HG02840 (cell line): ENCODE data around the gene KIAA0825.
"Not testable (repeated sequence)": the region's sequence is repeated elsewhere in the genome, so short reads cannot be mapped to it uniquely, and the experiment has no call there.

Source experiments
- ATAC-seq: cut with Tn5 transposase; IDR thresholded peaks from one replicate; pipeline ENCODE4 v1.9.1; 2021; ENCODE audit warnings: mild to moderate bottlenecking, moderate library complexity, moderate number of reproducible peaks; ENCODE audit not compliant: unreplicated experiment, low FRiP score

The KIAA0825 gene

DNA sequence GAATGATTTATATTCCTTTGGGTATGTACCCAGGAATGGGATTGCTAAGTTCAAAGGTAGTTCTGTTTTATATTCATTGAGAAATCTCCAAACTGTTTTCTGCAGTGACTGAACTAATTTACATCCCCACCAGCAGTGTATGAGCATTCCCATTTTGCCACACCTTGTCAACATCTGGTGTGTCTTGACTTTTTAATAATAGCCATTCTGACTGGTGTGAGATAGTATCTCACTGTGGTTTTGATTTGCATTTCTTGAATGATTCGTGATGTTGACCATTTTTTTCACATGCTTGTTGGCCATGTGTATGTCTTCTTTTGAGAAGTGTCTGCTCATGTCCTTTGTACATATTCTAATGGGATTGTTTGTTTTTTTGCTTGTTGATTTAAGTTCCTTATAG is 421.5 kb downstream of the KIAA0825 start:
- no peak for ATAC-seq

DNA sequence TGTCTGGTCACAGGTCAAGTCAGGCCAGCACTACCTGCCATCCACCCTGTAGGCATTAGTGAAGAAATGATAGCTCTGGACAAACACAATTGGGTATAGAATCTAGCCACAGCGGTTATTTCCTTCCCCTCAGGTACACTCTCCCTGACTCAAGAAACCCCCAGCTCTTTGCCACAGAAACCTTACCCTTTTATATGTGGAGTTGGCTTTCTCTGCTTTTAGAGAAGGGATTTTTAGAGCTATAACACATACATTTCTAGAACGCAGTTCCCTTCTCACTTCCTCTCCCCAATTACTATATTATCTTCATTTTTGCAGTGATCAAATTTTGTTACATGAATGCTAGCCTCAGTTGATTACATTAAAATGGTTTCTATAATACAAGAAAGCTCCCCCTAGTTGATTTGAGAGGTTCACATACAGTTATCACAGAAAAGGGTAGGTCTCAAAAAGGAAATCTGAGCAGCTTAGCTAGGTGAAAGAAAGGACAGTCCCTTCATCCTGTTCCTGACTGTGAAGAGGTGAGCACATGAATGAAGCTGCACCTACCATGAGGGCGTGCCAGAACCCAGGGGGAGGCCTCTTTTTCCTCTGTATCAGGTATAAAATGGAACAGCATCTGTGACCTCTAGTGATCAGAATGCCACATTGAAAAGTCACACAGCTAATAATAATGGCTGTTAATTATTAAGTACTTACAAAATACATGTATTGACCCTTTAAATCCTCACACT is 425.6 kb downstream of the KIAA0825 start:
- ATAC-seq, result no peak

DNA sequence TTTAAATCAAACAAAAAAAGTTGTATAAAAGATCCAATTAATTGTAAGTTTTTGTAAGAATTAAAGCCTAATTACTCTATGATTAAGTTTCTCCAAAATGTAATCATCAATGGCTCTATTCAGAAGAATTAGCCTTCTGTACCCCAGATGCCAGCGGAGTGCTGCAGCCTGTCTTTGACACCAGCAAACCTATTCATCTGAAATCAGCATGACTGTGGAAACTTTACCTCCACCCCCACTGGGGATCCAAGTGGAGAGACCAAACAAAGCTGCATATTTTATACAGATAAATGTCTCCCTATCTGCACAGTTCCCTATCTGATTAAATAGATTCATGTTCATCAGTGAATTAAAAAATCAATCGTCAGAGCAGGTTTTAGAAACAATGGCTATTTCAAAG is 426.8 kb downstream of the KIAA0825 start:
- no peak for ATAC-seq

DNA sequence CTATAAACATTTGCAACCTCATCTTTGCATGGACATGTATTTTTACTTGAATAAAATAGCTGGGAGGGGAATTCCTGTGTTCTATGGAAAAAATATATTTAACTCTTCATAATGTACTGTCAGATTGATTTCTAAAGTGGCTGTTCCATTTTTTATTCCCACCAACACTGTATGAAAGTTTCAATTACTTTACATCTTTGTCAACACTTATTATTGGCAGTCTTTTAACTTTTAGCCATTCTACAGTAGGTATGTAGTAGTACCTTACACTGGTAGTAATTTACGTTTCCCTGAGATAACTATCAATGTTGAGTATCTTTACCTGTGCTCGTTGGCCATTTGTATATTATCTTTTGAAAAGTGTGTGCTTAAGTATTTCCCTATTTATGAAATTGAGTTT is 429.7 kb downstream of the KIAA0825 start:
- no peak for ATAC-seq

DNA sequence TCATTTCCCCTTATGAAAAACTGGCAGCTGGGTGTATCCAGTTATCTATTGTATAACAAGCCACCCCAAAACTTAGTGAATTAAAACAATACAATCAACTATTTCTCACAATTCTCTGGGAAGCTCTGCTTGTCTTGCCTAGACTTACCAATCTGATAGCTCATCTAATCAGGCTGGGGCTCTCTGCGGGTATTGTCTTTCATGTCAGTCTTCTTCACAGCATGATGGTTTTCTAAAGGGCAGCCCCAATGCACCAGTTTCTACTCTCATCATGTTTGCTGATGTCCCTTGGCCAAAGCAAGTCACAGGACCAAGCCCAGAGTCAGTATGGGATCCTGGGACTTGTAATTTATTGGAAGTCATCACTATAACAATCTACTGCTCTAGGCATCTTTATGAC is 433.5 kb downstream of the KIAA0825 start:
- ATAC-seq, result no peak

DNA sequence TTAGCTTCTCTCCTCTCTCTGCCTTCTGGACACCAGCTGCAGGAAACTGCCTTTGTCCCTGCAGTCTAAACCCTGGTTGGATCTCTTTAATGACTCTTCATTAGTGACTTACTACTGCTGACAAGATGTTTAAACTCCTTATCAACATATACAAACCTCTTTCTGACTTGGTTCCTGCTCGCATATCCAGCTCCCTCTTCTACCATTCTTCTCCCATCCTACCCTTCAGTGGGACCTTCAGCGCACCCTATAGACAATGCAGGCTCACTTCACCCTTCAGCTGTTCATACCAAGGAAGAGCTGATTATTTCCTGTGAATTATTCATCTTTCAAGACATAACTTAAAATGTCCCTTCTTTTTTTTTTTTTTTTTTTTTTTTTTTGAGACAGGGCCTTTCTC is 436.5 kb downstream of the KIAA0825 start:
- ATAC-seq, result no peak

DNA sequence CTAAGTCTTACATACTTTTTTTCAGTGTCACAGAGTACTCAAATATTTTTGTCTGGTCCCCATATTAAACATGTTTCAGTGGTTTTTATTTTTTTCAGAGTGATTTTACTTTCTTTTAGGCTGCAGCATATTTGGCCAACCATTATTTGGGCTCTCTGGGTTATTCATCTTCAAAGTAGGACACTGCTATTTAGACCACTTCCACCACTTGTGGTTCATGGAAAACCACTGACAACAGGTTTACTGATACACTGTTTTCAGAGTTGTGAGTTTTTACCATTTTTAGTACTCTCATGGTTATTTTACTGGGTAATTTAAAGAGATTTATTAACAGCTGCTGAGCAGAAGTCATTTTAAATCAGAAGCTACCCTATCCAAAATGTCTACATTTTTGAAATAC is 437.6 kb downstream of the KIAA0825 start:
- ATAC-seq, result no peak

DNA sequence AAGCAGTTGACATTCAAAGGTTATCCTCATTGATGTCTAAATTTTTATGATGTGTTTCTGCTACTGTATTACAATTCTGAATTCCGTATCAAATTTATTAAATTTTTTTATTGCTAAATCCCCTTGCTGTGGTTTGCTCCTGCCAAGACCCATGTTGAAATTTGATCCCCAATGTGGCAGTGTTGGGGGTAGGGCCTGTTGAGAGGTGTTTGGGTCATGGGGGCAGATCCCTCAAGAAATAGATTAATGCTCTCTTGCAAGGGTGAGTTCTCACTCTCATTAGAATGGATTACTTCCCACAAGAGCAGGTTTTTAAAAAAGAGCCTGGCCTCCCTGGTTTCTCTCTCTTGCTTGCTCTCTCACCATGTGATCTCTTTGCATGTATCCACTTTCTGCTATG is 442.5 kb downstream of the KIAA0825 start:
- no peak for ATAC-seq

DNA sequence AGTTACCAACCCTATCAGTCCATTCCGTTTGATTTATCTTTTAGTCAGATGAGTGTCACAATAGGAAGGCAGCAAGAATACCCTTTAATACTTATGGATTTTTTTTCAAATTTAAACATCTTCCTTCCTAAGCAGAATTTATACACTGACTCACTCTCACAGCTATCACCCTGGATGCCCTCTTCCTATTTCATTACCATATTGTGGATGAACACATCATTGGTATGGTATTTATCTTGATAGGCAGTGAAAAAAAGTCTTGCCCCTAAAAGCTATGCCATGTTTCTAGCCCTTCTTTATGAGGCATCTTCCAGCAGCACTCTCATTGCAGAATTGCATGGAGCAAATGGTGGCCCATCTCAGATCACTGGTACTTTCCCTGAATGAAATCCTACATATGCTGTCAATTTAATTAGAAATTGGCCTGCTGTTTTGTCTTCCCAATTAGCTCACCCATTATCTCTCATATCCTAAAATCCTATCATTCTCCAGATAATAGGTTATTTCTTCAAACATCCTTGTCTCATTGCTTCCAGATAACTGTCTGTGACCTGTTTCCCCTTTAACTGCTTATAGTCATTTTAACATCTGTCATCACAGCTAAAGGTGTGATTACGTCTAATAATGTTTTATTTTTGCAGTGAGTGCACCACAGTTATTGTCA is 443.5 kb downstream of the KIAA0825 start:
- ATAC-seq, result no peak

DNA sequence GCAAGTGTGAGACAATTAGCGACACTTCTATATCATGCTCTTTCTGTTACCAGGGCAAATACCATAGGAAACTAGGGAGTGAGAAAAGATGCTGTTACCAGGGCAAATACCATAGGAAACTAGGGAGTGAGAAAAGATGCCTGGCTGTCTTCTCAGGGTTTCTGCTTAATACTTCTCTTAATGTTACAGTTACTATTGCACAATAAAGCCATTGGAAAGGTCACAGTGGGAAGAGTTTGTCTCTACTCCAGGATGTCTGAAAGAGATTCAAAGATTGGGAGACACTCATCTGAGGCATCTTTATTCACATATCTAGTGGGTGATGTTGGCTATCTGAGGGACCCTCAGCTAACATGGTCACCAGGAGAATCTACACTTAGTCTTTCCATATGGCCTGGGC is 445.3 kb downstream of the KIAA0825 start:
- no peak for ATAC-seq

DNA sequence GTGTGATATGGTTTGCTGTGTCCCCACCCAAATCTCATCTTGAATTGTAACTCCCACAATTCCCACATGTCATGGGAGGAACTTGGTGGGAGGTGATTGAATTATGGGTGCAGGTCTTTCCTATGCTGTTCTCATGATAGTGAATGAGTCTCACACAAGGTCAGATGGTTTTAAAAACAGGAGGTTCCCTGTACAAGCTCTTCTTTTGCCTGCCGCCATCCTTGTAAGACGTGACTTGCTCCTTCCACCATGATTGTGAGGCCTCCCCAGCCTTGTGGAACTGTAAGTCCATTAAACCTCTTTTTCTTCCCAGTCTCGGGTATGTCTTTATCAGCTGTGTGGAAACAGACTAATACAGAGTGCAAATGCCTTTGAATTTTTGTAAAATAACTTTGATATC is 447.3 kb downstream of the KIAA0825 start:
- ATAC-seq, result not testable (repeated sequence)

DNA sequence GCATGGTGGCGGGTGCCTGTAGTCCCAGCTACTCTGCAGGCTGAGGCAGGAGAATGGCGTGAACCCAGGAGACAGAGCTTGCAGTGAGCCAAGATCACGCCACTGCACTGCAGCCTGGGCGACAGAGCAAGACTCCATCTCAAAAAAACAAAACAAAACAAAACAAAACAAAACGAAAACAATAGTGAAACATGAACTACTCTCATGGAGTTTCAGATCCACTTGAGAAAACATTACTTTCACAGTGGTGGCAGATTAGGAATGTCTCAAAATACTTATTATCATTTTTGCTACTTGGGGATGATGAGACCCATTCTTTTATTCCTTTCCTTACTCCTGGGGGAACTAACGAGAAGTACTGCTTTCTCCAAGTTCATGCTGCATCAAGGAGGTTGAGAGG is 448.2 kb downstream of the KIAA0825 start:
- ATAC-seq, result not testable (repeated sequence)

DNA sequence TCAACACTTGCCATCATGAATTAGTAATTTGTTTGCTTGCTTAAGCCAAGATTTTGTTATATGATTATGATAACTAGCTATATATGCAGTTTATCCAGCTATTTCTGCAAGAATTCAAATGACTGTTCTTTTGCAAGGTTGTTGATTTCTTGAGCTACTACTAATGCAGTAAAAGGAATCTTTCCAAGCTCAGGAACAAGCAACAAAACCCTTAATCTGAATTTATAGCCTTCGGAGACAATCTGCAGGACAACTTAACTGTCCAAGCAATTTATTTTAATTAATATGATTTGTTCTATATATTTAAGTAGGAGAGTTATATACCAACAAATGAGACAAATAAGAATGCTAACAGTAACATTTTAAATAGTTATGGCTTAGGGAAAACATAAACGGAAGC is 450.3 kb downstream of the KIAA0825 start:
- ATAC-seq, result no peak

DNA sequence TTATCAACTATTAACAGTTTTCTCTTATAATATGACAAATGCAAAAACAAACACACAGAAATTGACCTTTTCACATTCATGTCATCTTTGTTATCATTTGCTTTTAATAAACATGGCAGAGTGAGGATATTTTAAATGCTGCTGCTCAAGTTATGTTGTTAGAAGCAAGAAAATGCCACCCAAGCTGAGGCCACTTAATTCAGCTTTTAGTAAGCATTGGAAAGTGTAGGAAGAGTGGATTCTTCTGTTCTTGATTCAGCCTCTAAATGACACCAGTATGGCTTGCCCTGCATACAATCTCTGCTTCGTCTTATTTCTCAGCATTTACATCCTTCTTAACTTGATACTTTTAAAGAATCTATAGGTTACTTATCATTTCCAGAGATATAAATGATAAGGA is 456.6 kb downstream of the KIAA0825 start:
- ATAC-seq, result no peak

DNA sequence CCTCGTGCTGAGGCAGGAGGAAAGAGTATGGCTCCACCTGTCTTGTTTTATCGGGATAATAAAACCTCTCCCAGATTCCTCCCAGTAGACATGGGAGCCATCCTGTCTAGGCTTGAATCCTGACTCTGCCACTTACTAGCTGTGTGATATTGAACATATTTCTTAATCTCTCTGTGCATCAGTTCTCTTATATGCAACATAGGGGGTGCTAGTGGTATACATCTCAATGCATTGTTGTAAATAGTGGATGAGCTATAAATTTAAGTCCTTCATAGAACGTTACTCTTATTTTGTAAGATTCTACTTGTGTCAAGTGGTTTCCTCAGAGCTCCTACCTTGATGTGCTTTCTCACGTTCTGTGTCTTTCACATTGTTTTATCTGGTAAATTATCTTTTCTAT is 459.3 kb downstream of the KIAA0825 start:
- no peak for ATAC-seq

DNA sequence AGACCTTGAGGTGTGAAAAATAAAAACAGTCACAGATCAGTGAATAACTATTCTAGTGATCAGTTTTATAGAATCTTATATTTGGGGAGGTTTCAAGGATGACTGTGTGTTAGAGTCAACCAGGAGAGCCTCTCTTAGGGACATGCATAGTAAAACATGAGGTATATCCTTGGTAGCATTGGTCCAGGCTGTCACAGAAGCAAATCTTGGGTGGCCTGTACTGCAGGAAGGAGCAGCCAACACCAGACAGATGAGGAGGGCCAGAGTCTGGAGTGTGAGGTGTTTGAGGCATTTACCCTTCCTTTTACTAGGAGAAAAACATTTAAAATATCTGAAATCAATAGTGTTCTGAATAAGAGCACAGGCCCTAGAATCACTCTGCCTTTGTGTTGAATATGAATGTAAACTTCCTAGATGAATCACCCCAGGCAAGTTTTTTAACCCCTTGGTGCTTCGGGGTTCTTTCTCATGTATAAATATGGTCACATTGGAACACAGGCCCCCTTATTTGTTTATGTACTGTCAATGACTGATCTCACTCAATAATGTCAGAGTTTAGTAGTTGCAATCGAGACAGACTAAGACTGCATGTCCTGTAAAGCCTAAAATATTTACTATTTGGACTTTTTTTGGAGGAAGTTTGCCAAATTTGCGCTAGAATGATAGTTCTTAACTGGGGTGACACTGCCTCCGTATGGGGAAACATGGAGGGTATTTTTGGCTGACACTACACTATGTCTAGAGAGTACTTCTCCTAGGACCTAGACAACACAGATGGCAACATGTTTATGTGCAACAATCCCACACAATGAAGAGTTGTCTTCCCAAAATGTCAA is 460.5 kb downstream of the KIAA0825 start:
- ATAC-seq, result no peak

DNA sequence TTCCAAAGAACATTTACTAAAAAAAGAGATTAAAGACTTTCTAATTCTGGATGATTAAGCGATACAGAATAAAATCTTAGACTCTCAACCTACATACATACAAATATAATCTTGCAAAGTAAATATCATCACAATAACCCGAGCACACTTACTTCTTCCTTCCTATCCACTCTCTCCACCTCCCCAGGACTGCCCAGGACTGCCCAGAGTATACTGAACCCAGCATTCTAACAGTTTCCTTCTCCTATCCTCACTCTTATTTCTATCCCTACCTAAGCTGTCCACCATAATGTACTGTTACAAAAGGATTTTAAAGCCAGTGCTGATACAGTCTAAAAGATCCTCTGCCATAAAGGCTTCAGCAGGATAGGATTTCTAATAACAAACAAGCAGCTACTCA is 463.7 kb downstream of the KIAA0825 start:
- no peak for ATAC-seq

DNA sequence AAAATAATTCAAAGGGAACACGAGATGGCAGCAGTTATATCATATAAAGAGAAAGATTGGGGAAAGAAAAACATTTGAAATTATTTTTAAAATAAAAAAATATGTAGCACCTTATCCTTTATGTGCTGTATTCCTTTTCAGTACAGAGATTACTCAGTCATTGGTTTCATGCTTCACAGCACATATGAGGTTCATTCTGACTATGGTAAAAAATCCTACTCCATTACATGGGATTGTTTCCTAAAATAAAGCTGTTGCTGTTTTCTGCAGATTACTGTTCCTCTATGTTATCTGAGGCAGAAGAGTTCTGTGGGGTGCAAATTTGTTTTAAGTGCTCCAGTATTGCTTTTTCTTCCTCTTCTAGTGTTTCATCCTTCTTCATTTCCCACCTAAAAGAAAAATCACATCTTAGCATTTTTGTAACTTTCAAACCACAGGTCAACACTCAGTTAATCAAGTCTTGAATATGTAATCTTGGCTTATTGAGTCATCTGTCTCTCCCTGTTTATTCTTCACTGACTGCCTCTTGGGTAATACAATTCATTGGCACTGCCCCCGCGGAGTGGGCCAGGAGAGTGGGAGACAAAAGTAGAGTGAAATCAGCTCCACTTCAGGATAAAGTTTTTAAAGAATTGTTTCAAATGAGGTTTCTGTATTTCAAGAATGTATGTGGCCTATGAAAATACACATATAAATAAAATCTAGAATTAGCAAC is 464.5 kb downstream of the KIAA0825 start:
- ATAC-seq, result no peak

DNA sequence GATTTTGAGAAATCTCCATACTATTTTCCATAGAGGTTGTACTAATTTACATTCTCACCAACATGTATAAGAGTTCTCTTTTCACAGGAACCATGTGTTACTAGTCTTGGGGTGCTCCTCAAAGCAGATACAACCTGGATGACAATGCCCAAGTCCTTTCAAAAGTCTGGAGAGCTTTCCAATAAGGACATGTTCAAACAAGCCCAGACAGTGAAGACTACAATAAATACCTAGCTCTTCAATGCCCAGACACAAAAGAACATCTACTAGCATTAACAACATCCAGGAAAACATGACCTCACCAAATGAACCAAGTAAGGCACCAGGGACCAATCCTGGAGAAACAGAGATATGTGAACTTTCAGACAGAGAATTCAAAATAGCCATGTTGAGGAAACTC is 474.8 kb downstream of the KIAA0825 start:
- not testable (repeated sequence) for ATAC-seq

DNA sequence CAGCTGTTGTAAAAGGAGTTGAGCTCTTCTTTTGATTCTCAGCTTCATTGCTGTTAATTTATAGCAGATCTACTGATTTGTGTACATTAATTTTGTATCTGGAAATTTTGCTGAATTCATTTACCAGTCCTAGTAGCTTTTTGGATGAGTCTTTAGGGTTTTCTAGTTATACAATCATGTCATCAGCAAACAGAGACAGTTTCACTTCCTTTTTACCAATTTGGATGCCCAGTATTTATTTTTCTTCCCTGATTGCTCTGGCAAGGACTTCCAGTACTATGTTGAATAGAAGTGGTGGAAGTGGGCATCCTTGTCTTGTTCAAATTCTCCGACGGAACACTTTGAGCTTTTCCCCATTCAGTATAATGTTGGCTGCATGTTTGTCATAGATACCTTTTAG is 478.1 kb downstream of the KIAA0825 start:
- ATAC-seq, result no peak

DNA sequence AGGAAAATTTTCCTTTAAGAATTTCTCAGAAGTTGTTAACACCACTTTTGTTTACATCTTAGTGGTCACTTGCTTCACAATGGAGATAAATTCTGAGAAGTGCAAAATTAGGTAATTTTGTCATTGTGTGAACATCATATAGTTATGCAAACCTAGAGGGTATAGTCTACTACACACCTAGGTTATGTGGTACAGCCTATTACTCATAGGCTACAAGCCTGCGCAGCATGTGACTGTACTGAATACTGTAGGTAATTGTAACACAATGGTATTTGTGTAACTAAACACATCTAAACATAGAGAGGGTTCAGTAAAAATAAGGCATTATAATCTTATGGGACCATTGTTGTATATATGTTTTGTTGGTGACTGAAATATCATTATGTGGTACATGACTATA is 488.3 kb downstream of the KIAA0825 start:
- no peak for ATAC-seq
